ENCODE data around the gene CXCL5.
"Not testable (repeated sequence)": the region's sequence is repeated elsewhere in the genome, so short reads cannot be mapped to it uniquely, and the experiment has no call there.

Gene CXCL5

GRCh38 chr4:74014332-74014731 lies 15.9 kb upstream of the CXCL5 start:
- DNase-seq: no peak

GRCh38 chr4:74013264-74013663 lies 14.8 kb upstream of the CXCL5 start:
- DNase-seq: no peak

- no peak for DNase-seq
Observed at GRCh38 chr4:74012130-74012529, 13.7 kb upstream of the CXCL5 start.

GRCh38 chr4:74009307-74009706 lies 10.8 kb upstream of the CXCL5 start:
- no peak for DNase-seq

- no peak for DNase-seq
Observed at GRCh38 chr4:74006009-74006476, 7.6 kb upstream of the CXCL5 start.

GRCh38 chr4:74005528-74005927 lies 7.1 kb upstream of the CXCL5 start:
- DNase-seq: no peak

- no peak for DNase-seq
Observed at GRCh38 chr4:74004668-74005067, 6.2 kb upstream of the CXCL5 start.

- no peak for DNase-seq
Observed at GRCh38 chr4:74000301-74000700, 1.8 kb upstream of the CXCL5 start.

- no peak for DNase-seq
Observed at GRCh38 chr4:73992050-73992449, 6.4 kb downstream of the CXCL5 start.

- DNase-seq: no peak
Observed at GRCh38 chr4:73991742-73992000, 6.8 kb downstream of the CXCL5 start.

GRCh38 chr4:73990988-73991741 lies 7.3 kb downstream of the CXCL5 start:
- DNase-seq: no peak

GRCh38 chr4:73989928-73990327 lies 8.5 kb downstream of the CXCL5 start:
- DNase-seq: no peak

GRCh38 chr4:73989031-73989430 lies 9.4 kb downstream of the CXCL5 start:
- DNase-seq: no peak

- DNase-seq: no peak
Observed at GRCh38 chr4:73988061-73988460, 10.4 kb downstream of the CXCL5 start, which contains the start of gene PPBP. Gene PPBP (minus strand): TSS chr4:73988190. CDS start chr4:73988103, 87 bp downstream.

GRCh38 chr4:73985528-73985852 lies 13.0 kb downstream of the CXCL5 start:
- DNase-seq: no peak

GRCh38 chr4:73984736-73985527 lies 13.5 kb downstream of the CXCL5 start:
- DNase-seq: no peak

- DNase-seq: not testable (repeated sequence)
Observed at GRCh38 chr4:73981175-73981574, 17.3 kb downstream of the CXCL5 start.

- no peak for DNase-seq
Observed at GRCh38 chr4:73979407-73979957, 19.0 kb downstream of the CXCL5 start.

- DNase-seq: no peak
Observed at GRCh38 chr4:73978886-73979285, 19.6 kb downstream of the CXCL5 start.

GRCh38 chr4:73976716-73977115 lies 21.8 kb downstream of the CXCL5 start:
- DNase-seq: no peak

- no peak for DNase-seq
Observed at GRCh38 chr4:73976217-73976616, 22.3 kb downstream of the CXCL5 start.

GRCh38 chr4:73974352-73974751 lies 24.1 kb downstream of the CXCL5 start:
- DNase-seq: no peak

- no peak for DNase-seq
Observed at GRCh38 chr4:73970945-73971344, 27.5 kb downstream of the CXCL5 start.

GRCh38 chr4:73970011-73970410 lies 28.5 kb downstream of the CXCL5 start:
- DNase-seq: no peak

Measured in activated gamma-delta T cell treated with Interleukin-2 at 50 U/mL for 16 hours (primary cell).